A673 (cell line): ENCODE results near the gene FGGY. TPM values are rescaled to one million over a fixed set of nuclear protein-coding genes. Genes with fewer than 3 reads are reported as not detected.

ENCODE experiments used
- BruUV-seq: library from RNA; stranded (reverse); fragments of 400-500 nt; replicated peaks from 2 replicates; lab custom pipeline; 2021; lab: Mats Ljungman, UMichigan
- CTCF ChIA-PET: fragments of 300-600 bp; sonication (Branson Sonifier 250); formaldehyde crosslinking; loops from one replicate; lab custom pipeline; 2022; ENCODE audit warnings: antibody characterized with exemption; lab: Charles Lee
- POLR2A ChIA-PET: fragments of 300-600 bp; sonication (Branson Sonifier 250); formaldehyde crosslinking; loops from one replicate; lab custom pipeline; 2022; ENCODE audit warnings: antibody characterized with exemption; ENCODE audit not compliant: low non-redundant PET; lab: Charles Lee
- DNase-seq: peaks from one replicate; pipeline ENCODE4 v3.0.0-alpha.2; 2015; ENCODE audit warnings: low spot score
- H3K27ac ChIP-seq: fragments of 200-600 bp; sonication (generic); 2 replicates; pipeline ENCODE4 v1.5.1; 2016; ENCODE audit warnings: mixed run types, low read depth, mild to moderate bottlenecking, mixed read lengths, antibody characterized with exemption, low read length; ENCODE audit not compliant: poor library complexity, severe bottlenecking
- H3K27me3 ChIP-seq: fragments of 200-600 bp; sonication (generic); replicated peaks from 2 replicates; pipeline ENCODE4 v1.6.1; 2017; ENCODE audit warnings: mixed run types, low read depth, mild to moderate bottlenecking, mixed read lengths, antibody characterized with exemption, low read length; ENCODE audit not compliant: insufficient read depth, poor library complexity
- H3K36me3 ChIP-seq: fragments of 200-600 bp; sonication (generic); 2 replicates; pipeline ENCODE4 v1.6.1; 2016; ENCODE audit warnings: mixed run types, mild to moderate bottlenecking, mixed read lengths, antibody characterized with exemption, low read length; ENCODE audit not compliant: insufficient read depth, poor library complexity, severe bottlenecking
- H3K4me1 ChIP-seq: fragments of 200-600 bp; sonication (generic); 2 replicates; pipeline ENCODE4 v1.6.1; 2017; ENCODE audit warnings: mixed run types, mild to moderate bottlenecking, mixed read lengths, antibody characterized with exemption, low read length; ENCODE audit not compliant: insufficient read depth, poor library complexity, severe bottlenecking
- H3K4me3 ChIP-seq: fragments of 200-600 bp; sonication (generic); 2 replicates; pipeline ENCODE4 v1.5.1; 2016; ENCODE audit warnings: low read depth, mixed run types, mild to moderate bottlenecking, mixed read lengths, low read length; ENCODE audit not compliant: poor library complexity, severe bottlenecking
- H3K9me3 ChIP-seq: fragments of 200-600 bp; sonication (generic); 2 replicates; pipeline ENCODE4 v1.6.1; 2016; ENCODE audit warnings: mixed run types, low read depth, mild to moderate bottlenecking, mixed read lengths, antibody characterized with exemption, low read length; ENCODE audit not compliant: poor library complexity, severe bottlenecking
- EZH2 ChIP-seq: fragments of 200-600 bp; sonication (generic); IDR thresholded peaks from 2 replicates; pipeline ENCODE4 v1.6.1; 2017; ENCODE audit warnings: borderline replicate concordance, low read depth, mild to moderate bottlenecking, mixed read lengths, antibody characterized with exemption, low read length; ENCODE audit not compliant: poor library complexity, severe bottlenecking
- intact Hi-C: fragments of 100-400 bp; cut with micrococcal nuclease; formaldehyde crosslinking; loops from one replicate; pipeline ENCODE4 v1.10.0; 2022; ENCODE audit not compliant: unreplicated experiment
- total RNA-seq: library from RNA; stranded (reverse); gene quantifications from 2 replicates; pipeline ENCODE4 v1.2.3, GENCODE V29; 2021
- TF ChIP-seq, protein P1 (sequence below): fragments of 300-800, 200-600 bp; sonication (generic); conservative IDR thresholded peaks from 2 replicates; pipeline ENCODE4 v1.5.1; 2017; ENCODE audit warnings: low read depth, mild to moderate bottlenecking, antibody characterized with exemption, low read length, moderate library complexity, mixed read lengths

Gene FGGY
- total RNA-seq, 1 experiment from 2014 or later = 2.6 TPM

GRCh38 chr1:59292562-59292961 is 4.3 kb upstream of the FGGY start:
- Histone ChIP-seq H3K27me3 (no peaks in the 10 kb centered on the region), H3K27ac (no peak overlapping the region), H3K4me3 (no peak overlapping the region), H3K4me1 (no peaks in the 10 kb centered on the region), H3K9me3 (no peaks in the 10 kb centered on the region), H3K36me3 (no peaks in the 10 kb centered on the region)
- ChIA-PET POLR2A (no interaction called here), CTCF (no interaction called here)
- DNase-seq = peak; percentile 77
- intact Hi-C loops = no loop called here
- TF ChIP-seq, protein P1, sequence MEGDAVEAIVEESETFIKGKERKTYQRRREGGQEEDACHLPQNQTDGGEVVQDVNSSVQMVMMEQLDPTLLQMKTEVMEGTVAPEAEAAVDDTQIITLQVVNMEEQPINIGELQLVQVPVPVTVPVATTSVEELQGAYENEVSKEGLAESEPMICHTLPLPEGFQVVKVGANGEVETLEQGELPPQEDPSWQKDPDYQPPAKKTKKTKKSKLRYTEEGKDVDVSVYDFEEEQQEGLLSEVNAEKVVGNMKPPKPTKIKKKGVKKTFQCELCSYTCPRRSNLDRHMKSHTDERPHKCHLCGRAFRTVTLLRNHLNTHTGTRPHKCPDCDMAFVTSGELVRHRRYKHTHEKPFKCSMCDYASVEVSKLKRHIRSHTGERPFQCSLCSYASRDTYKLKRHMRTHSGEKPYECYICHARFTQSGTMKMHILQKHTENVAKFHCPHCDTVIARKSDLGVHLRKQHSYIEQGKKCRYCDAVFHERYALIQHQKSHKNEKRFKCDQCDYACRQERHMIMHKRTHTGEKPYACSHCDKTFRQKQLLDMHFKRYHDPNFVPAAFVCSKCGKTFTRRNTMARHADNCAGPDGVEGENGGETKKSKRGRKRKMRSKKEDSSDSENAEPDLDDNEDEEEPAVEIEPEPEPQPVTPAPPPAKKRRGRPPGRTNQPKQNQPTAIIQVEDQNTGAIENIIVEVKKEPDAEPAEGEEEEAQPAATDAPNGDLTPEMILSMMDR = no peak
- TF ChIP-seq EZH2 = no peak
- no TSS peak for BruUV-seq

DNA sequence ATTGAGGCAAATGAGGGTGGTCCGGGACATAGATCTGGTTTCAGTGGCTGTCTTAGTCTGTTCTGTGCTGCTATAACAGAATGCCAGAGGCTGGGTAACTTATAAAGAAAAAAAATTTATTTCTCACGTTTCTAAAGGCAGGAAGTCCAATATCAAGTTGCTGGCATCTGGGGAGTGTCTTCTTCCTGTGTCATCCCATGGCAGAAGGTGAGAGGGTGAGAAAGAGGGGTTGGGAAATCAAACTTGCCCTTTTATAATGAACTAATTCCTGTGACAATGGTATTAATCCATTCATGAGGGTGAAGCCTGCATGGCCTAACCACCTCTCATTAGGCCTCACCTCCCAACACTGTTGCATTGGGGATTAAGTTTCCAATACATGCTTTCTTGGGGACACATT is 3.7 kb upstream of the FGGY start:
- TF ChIP-seq EZH2 = no peak
- TF ChIP-seq, protein P1 = no peak
- intact Hi-C loops = no loop called here
- CTCF ChIA-PET = no interaction called here
- POLR2A ChIA-PET = no interaction called here
- Histone ChIP-seq H3K36me3 (no peaks in the 10 kb centered on the region), H3K27ac (no peak overlapping the region), H3K4me3 (no peak overlapping the region), H3K9me3 (no peaks in the 10 kb centered on the region), H3K4me1 (no peaks in the 10 kb centered on the region), H3K27me3 (no peaks in the 10 kb centered on the region)
- no peak for DNase-seq
- no TSS peak for BruUV-seq

DNA sequence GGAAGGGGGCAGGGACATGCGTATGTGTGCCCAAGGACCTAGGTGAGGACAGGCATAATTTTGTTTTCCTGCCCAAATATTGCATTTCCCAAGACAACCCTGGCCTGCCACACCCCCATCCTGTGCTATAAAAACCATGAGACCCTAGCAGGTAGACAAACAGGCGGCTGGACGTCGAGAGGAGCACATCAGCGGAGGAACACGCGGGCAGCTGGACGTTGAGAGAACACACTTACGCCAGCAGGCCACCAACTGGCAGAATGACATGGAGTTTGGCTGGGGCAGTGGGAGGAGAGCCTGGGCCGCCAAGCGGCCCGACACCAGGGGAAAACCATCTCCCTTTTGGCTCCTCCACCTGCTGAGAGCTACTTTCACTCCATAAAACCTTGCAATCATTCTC is 3.0 kb upstream of the FGGY start:
- no peaks in the 10 kb centered on the region for H3K27me3 ChIP-seq
- CTCF ChIA-PET = no interaction called here
- TF ChIP-seq, protein P1 = no peak
- no peak for TF ChIP-seq EZH2
- POLR2A ChIA-PET = no interaction called here
- no TSS peak for BruUV-seq
- H3K9me3 ChIP-seq = no peaks in the 10 kb centered on the region
- no peaks in the 10 kb centered on the region for H3K36me3 ChIP-seq
- H3K27ac ChIP-seq = no peak overlapping the region
- no peak for DNase-seq
- no peaks in the 10 kb centered on the region for H3K4me1 ChIP-seq
- no peak overlapping the region for H3K4me3 ChIP-seq
- intact Hi-C loops = no loop called here
